ENCODE results near the gene PDE6B.

DNA sequence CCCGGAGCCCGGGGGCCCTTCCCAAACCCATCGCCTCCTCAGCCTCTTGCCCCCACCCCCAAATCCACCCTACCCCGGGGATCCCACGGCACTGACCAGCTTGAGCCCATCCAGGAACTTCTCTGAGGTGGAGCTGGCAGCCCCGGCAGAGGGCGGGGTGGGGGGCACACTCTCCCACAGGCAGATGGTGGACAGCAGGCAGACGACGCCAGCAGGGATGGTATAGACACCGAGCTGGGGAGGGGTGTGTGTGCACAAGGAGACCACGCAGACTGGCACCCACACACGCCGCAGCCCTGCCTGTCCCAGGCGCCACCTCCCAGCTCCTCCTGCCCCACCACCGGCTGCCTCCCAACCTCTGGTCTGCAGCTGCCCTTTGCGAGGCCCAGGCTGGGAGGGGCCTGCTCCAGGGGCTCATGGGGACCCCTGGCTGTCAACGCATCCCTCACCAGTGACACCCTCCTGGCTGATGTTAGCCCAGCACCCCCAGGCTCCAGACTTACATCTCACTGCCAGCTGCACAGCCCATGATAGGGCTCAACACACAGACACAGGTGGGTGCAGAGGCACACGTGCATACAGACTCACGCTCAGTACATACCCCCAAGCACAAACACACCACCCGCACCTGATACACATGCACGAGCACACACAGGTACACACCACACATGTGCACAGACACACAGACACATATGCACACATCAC is 59.4 kb downstream of the PDE6B start:
- TF ChIP-seq, protein P1, sequence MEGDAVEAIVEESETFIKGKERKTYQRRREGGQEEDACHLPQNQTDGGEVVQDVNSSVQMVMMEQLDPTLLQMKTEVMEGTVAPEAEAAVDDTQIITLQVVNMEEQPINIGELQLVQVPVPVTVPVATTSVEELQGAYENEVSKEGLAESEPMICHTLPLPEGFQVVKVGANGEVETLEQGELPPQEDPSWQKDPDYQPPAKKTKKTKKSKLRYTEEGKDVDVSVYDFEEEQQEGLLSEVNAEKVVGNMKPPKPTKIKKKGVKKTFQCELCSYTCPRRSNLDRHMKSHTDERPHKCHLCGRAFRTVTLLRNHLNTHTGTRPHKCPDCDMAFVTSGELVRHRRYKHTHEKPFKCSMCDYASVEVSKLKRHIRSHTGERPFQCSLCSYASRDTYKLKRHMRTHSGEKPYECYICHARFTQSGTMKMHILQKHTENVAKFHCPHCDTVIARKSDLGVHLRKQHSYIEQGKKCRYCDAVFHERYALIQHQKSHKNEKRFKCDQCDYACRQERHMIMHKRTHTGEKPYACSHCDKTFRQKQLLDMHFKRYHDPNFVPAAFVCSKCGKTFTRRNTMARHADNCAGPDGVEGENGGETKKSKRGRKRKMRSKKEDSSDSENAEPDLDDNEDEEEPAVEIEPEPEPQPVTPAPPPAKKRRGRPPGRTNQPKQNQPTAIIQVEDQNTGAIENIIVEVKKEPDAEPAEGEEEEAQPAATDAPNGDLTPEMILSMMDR (conservative IDR thresholded peaks at IDR 0.05 in 1 of 2, IDR thresholded peaks at IDR 0.05 in 1 of 2; ENCODE audit: low read depth in 1 of 2, low read length in 2 of 2) = no peak
- TF ChIP-seq EZH2 (IDR thresholded peaks at IDR 0.05; ENCODE audit: low read length, missing control alignments) = no peak

All from fibroblast of lung (primary cell).